HFFc6 (cell line): ENCODE data around the gene CCDC9B. TPM values are rescaled to one million over a fixed set of nuclear protein-coding genes. Genes with fewer than 3 reads are reported as not detected.

Experiments
- DNase-seq: peaks from one replicate; pipeline ENCODE4 v3.0.0-alpha.2; 2018
- H3K27ac Mint-ChIP-seq: 2 replicates; pipeline ENCODE4 v1.8.0; 2020; ENCODE audit warnings: mild to moderate bottlenecking, mixed read lengths
- H3K27me3 Mint-ChIP-seq: 2 replicates; pipeline ENCODE4 v1.8.0; 2021; ENCODE audit warnings: mild to moderate bottlenecking, moderate library complexity, mixed read lengths; ENCODE audit not compliant: insufficient read depth
- H3K36me3 Mint-ChIP-seq: 2 replicates; pipeline ENCODE4 v1.8.0; 2021; ENCODE audit warnings: low read depth, mixed read lengths
- H3K4me1 Mint-ChIP-seq: 2 replicates; pipeline ENCODE4 v1.8.0; 2020; ENCODE audit warnings: low read depth, mixed read lengths
- H3K4me3 Mint-ChIP-seq: 2 replicates; pipeline ENCODE4 v1.8.0; 2020; ENCODE audit warnings: mild to moderate bottlenecking, moderate library complexity, mixed read lengths
- H3K9me3 Mint-ChIP-seq: 2 replicates; pipeline ENCODE4 v1.8.0; 2020; ENCODE audit warnings: mild to moderate bottlenecking, mixed read lengths
- total RNA-seq, 6 experiments: library from RNA; stranded (reverse); fragmentation: NEBNext Ultra II Directional; extraction: Animal tissue kit (Norgen Biotek cat#: 25700); gene quantifications; 2 replicates in 1 of 6; 3 replicates in 5 of 6; pipeline ENCODE4 v1.2.3, GENCODE V29; 2021
- TF ChIP-seq, protein P1 (sequence below): fragments of 200-600 bp; sonication (generic); IDR thresholded peaks from 2 replicates; pipeline ENCODE4 v1.5.0; 2021; ENCODE audit warnings: antibody characterized with exemption, mild to moderate bottlenecking

The CCDC9B gene
- total RNA-seq, 6 experiments from 2014 or later = 54.3 to 92.3 (median 57.9) TPM

DNA sequence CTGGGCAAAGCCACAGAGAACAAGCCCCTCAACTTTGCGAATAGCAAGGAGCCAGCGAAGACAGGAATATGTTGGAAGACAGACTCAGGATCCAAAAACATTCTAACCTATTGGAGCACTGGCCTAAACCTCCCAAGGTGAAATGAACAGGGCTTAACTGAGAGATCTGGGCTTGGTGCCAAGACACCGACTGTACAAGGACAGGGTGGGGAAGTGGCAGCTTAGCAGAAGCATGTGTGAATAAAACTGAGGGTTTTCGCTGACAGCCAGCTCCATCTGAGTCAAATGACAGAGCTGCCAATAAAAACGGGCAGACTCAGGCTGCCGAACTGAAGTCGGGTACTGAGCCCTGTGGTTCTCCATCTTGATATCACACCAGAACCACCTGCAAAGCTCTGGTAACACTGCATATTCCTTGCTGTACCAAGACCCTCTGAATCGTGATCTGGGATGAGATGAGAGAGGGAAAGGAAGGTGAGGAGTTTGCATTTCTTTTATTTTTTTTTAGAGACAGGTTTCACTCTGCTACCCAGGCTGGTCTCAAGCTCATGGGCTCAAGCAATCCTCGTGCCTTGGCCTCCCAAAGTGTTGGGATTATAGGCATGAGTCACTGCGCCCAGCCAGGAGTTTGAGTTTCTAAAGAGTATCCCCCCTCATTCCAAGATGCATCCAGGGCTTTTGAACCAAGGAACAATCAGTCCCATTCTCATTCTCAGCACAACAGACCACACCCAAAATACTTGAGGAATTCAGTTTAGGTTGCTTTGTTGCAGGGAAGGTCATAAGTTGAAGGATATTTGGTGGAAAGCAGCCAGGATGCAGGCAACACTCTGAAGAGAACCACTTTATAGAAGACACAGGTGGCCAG, 27.0 kb downstream of the CCDC9B start:
- TF ChIP-seq, protein P1, sequence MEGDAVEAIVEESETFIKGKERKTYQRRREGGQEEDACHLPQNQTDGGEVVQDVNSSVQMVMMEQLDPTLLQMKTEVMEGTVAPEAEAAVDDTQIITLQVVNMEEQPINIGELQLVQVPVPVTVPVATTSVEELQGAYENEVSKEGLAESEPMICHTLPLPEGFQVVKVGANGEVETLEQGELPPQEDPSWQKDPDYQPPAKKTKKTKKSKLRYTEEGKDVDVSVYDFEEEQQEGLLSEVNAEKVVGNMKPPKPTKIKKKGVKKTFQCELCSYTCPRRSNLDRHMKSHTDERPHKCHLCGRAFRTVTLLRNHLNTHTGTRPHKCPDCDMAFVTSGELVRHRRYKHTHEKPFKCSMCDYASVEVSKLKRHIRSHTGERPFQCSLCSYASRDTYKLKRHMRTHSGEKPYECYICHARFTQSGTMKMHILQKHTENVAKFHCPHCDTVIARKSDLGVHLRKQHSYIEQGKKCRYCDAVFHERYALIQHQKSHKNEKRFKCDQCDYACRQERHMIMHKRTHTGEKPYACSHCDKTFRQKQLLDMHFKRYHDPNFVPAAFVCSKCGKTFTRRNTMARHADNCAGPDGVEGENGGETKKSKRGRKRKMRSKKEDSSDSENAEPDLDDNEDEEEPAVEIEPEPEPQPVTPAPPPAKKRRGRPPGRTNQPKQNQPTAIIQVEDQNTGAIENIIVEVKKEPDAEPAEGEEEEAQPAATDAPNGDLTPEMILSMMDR = no peak
- no peak overlapping the region; the same call in 1 of the 2 replicates for H3K27ac Mint-ChIP-seq
- no peaks in the 10 kb centered on the region for H3K36me3 Mint-ChIP-seq
- peaks cover 32% of the 10 kb centered on the region for H3K4me1 Mint-ChIP-seq
- DNase-seq = peak; percentile 15
- peak overlapping the region; percentile 55 for H3K4me3 Mint-ChIP-seq
- no peaks in the 10 kb centered on the region for H3K9me3 Mint-ChIP-seq
- peaks cover 2% of the 10 kb centered on the region for H3K27me3 Mint-ChIP-seq

DNA sequence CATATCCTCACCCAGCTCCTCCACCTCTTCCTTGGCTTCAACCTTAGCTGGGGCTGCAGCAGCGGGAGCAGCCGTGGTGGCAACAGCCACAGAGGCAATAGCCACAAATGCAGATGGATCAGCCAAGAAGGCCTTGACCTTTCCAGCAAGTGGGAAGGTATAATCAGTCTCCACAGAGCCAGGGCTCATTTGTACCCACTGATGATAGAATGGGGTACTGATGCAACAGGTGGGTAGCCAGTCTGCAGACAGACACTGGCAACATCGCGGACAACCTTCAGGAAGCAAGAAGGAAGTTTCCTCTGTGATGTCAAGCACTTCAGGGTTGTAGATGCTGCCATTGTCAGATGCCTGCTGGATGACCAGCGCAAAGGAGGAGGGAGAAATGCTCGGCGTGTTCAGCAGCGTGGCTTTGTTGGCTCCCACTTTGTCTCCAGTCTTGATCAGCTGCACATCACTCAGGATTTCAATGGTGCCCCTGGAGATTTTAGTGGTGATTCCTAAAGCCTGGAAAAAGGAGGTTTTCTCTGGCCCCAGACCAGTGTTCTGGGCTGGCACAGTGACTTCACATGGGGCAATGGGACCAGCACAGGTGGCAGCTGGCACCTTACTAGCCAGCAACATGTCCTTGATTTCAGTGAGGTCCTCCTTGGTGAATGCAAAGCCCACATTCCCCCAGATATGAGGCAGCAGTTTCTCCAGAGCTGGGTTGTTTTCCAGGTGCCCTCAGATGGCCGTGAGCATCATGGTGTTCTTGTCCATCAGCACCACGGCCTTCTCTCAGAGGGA, 28.2 kb downstream of the CCDC9B start:
- Mint-ChIP-seq H3K36me3 (no peaks in the 10 kb centered on the region), H3K27ac (no peak overlapping the region), H3K4me1 (peaks cover 32% of the 10 kb centered on the region), H3K27me3 (peaks cover 3% of the 10 kb centered on the region), H3K9me3 (no peaks in the 10 kb centered on the region), H3K4me3 (no peak overlapping the region)
- TF ChIP-seq, protein P1 = no peak
- no peak for DNase-seq

DNA sequence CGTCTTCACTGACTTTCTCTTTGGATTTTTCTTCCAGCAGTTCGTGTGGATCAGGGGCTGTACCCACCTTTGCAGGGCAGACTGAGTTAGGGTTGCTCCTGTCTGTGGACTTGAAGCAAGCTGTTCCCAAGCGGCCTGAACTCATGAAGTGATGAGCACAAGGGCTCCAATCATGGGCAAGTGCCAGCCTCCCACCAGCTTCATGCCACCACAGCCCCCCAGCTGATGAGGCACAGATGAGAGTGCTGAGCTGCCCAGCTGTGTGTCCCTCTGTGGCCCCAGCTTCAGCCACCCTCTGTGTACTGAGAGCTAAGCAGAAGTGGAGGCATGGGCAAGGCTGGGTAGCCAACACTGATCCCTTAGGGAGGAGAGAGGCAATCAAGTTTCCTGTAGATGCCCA, 29.7 kb downstream of the CCDC9B start:
- TF ChIP-seq, protein P1 = no peak
- peaks cover 12% of the 10 kb centered on the region for H3K27me3 Mint-ChIP-seq

DNA sequence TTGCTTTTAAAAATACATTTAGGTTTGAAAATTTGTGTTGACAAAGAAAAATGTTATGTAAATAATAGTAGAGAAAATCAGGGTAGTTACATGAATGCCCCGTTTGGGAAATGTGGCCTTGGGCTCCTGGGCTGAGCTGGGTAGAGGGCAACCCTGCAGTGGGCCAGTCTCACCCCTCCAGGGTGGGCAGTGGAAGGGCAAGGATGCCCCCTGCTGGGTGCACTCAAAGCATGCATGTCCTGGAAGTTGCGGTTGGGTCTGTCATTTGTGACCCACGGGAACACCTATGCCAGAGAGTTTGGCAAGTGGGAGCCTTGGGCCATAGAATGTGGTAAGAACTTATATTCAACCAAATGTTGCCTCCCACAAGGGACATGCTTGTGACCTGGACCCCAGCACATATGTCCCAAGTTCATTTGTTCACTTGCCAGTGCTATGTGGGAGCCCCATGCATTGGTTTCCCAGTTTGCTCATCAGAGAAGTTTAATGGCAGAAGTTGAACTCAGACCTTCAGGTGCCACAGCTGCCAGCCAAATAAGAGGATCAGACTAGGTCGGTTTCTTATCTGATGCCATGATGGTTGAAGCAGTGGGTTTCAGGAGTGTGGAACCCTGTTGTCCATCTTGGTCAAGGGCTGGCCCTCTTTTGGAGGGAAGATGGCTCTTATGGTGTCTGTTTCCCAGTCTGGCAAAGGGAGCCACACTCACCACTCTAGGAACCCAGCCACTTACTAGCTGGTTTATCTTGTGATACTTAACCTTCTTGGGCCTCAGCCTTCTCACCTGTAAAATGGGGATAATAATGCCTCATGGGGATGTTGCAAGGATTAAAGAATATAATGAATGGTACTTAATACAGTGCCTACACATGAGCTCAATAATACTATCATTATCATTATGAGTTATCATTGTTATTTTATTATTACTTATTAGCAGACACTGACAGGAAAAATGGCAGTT, 30.5 kb downstream of the CCDC9B start:
- Mint-ChIP-seq H3K9me3 (no peaks in the 10 kb centered on the region), H3K4me3 (no peak overlapping the region), H3K36me3 (no peaks in the 10 kb centered on the region), H3K27ac (no peak overlapping the region), H3K4me1 (peaks cover 25% of the 10 kb centered on the region), H3K27me3 (peaks cover 14% of the 10 kb centered on the region)
- DNase-seq = no peak
- TF ChIP-seq, protein P1 = peak; percentile 85

More for the DNA sequence above, 29.7 kb downstream of the CCDC9B start:
- H3K36me3 Mint-ChIP-seq = no peaks in the 10 kb centered on the region
- DNase-seq = no peak
- H3K9me3 Mint-ChIP-seq = no peaks in the 10 kb centered on the region
- H3K4me1 Mint-ChIP-seq = peaks cover 32% of the 10 kb centered on the region
- no peak overlapping the region for H3K27ac Mint-ChIP-seq
- H3K4me3 Mint-ChIP-seq = no peak overlapping the region

DNA sequence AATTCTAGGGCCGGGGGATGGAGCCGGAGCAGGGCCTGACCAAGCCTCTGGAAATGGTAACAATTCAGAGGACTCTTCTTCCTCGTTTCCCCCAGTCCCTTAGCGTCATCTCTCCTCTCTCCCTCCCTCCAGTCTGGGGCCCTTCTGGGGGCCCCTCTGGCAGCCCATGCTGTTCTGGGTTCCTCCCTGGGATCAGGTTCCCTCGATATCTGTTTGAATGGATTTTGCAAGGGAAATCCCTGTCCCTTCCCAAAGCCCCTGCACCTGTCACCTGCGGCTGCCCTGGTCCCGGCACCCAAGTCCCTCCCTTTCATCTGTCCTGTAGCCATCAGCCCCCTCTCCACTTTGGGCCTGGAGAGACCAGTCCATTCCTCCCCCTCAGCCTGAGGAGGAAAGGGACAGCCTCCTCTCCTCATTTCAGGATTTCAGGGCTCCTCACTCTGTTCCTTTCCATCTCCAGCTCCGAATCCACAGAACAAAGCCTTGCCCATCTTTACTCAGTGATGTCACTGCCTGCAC, 31.3 kb downstream of the CCDC9B start:
- peaks cover 16% of the 10 kb centered on the region for H3K27me3 Mint-ChIP-seq
- no peak overlapping the region for H3K27ac Mint-ChIP-seq
- no peaks in the 10 kb centered on the region for H3K9me3 Mint-ChIP-seq
- H3K4me1 Mint-ChIP-seq = peaks cover 16% of the 10 kb centered on the region
- no peak overlapping the region for H3K4me3 Mint-ChIP-seq
- TF ChIP-seq, protein P1 = no peak
- H3K36me3 Mint-ChIP-seq = no peaks in the 10 kb centered on the region
- DNase-seq = no peak
